Caki2 (cell line): Measurements from ENCODE around the gene C3orf33. TPM values are rescaled to one million over a fixed set of nuclear protein-coding genes. Genes with fewer than 3 reads are reported as not detected.

ENCODE experiments used
- total RNA-seq: library from RNA; depleted of rRNA; stranded (reverse); fragments of >200 nt; shearing (Covaris generic); gene quantifications from 2 replicates; pipeline ENCODE4 v1.2.3, GENCODE V29; 2014; ENCODE audit warnings: low replicate concordance; rRNA removed

C3orf33 gene
- total RNA-seq, 1 experiment from 2014 or later: 2.7 TPM

Other genes starting within 250 kb of the C3orf33 start
- 2.7 and 5.6 TPM in 2 replicates for gene PLCH1, start 61.2 kb downstream of the C3orf33 start, total RNA-seq
- 34.1 and 58.3 TPM in 2 replicates for gene SLC33A1, start 48.1 kb upstream of the C3orf33 start, total RNA-seq
- 29.7 and 29.9 TPM in 2 replicates for gene GMPS, start 64.4 kb upstream of the C3orf33 start, total RNA-seq